DMS114 treated with DMSO at 0.1 percent for 48 hours (cell line): ENCODE measurements around the gene EWSR1.
"Not testable (repeated sequence)": the region's sequence is repeated elsewhere in the genome, so short reads cannot be mapped to it uniquely, and the experiment has no call there.

Experiments
- DNase-seq: peaks from one replicate; lab custom pipeline; 2025; ENCODE audit not compliant: unreplicated experiment; lab: John Stamatoyannopoulos, UW

Gene EWSR1

DNA sequence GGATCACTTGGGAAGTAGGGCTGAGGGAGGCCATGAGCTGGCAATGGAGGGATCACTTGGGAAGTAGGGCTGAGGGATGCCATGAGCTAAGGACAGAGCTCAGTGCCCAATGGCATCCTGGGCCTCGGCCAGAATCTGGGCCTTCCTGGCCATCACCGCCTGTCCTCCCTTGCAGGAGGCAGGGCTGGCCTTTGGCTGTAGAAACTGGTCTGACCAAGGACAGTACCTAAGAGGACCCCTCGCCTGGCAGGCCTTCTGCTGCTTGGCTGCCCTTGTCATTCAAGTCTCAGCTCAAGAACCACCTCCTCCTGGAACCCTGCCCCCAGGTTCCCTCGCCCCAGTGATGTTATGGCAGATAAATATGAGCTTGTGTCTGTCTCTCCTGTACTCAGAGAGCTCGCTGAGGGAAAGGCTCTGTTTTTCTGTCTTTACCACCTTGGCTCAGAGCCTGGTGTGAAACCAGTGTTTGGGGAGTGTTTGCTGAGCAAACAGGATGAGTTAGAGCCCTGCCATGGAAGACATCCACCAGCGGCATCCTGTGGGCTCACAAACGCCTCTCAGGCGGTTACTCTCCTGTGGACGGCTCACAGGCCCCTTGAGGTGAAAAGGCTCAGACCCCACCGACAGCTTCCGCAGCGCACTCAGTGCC, 66.8 kb downstream of the EWSR1 start:
- DNase-seq = no peak

GRCh38 chr22:29335656-29336055, 67.6 kb downstream of the EWSR1 start:
- DNase-seq = no peak

GRCh38 chr22:29336751-29337490, 68.9 kb downstream of the EWSR1 start:
- DNase-seq = no peak

DNA sequence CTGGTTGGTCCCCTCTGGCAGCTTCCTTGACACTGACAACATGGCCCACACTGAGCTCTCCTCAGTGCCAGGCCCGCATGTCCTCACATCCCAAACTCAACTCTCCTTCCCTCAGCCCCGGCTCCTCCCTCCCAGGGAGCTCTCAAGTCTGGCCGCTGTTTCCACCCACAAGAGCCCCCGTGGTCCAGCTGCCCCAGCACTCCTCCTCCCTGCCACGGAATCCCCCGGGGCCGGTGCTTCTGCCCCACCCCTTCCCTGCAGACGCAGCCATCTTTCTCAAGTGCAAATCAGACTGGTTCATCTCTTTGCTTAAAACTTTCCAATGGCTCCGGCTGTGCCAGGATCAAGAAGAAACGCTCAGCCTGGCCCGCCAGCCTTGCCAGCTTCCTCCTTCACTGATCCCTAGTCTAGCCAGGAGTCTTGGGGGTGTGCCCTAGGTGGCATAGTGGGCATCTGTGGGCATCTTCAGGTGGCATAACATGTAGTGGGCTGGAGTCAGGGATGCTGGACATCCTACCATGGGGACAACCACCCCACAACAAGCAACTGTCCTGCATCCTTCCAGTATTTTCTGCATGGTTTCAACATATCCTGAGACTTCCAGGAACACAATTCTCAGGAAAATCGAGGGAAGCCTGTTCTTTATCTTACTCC, 69.7 kb downstream of the EWSR1 start:
- no peak for DNase-seq

DNA sequence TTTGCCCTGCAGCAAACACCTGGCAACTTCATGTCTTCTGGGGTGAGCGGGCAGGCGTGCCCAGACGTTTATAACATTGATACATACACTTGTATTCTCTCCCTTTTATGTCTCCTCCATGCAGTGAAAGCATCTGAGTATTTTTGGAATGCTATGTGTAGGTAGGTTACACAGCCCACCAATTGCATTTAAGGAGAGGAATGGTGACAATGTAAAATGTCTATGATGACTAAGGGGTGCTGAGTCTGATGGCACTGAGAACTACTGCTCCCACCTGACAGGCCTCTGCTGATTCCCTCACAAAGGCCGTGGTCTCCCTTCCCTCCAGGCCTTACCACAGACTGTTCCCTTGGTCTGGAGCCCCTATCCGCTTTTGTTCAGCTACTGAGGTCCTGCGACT, 70.3 kb downstream of the EWSR1 start:
- no peak for DNase-seq

DNA sequence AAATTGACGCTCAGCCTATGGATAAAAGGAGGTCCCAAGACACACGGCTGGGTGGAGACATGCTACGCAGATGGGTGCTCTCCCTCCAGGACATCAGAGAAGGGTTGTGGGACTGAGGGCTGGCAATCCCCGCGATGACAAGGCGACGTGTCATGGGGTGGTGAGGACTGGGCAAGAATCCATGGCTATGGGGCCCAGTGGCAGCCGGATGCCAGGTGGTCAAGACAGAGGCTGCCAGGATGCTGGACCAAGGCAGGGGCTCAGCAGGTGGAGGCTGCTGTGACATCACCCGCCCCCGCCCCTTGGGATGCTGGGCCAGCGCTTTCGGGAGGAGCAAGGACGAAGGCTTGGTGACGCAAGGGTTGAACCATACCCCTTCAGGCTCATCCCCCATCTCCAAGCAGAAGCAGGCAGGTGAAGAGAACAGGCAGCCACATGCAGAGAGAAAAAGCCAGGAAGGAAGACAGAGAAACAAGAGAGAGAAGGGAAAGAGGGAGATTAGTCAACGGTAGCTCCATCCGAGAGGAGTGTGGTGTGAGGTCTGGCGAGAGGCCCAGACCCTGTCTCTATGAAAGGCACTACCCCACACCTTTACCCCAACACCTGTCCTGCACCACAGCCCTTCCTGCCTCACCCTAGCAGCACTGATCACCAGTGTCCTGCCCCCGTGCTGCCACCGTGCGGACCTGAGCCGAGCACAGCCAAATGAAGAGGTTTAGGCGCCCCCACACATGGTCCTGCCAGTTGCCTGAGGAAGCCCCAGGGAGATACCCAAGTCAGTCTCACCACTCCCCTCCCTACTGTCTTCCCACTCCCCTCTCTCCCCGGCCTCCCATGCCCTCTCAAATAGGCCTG, 71.5 kb downstream of the EWSR1 start:
- DNase-seq = no peak

DNA sequence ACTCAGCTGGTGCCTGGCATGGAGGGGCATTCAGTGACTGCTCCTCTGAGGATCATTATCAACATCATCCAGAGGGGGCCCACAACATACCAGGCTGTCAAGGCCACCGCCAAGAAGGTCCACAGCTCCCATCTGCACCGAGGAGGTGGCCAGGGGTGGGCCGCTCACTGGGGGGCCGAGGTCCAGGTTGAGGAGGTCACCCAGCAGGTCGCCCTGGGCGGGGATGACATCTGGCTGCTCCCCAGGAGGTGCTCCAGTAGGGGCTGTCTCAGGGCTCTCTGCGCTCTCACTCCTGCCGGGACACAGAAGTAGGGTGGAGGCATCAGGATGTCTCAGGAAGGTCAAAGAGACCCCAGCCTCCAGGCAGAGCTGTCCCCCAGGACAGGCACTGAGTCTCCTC, 72.5 kb downstream of the EWSR1 start:
- DNase-seq = no peak

GRCh38 chr22:29341056-29341848, 73.2 kb downstream of the EWSR1 start:
- DNase-seq = no peak

DNA sequence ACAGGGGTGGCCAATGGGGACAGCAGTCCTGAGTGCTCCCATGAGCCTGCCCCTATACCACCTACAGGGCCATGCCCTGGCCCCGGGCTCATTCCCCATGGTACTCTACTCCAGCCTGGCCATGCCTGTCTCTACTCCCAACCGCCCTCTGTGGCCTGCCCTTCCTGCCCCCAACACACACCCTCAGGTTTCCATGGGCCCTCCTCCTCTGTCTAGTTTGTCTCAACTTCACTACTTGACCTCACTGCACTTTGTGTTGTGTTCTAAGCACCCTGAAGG, 73.7 kb downstream of the EWSR1 start:
- DNase-seq = no peak

DNA sequence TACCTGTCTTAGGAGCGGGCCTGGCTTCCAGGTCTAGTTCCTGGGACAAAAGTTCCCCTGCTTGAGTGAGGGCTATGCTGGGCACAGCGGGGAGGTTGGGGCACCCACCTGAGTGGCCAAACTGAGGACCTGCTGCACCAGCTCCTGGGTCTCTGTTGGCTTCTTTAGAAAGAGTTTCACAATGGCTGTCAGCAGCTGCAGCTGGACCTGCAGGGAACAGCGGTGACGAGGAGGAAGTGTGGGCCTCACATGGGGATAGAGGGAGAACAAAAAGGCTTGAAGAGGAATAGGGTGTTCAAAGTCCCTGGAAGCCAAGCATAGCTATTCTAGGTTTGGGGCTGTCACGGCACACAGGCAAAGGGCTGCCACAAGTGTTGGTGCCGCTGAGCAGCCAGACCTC, 74.1 kb downstream of the EWSR1 start:
- no peak for DNase-seq

DNA sequence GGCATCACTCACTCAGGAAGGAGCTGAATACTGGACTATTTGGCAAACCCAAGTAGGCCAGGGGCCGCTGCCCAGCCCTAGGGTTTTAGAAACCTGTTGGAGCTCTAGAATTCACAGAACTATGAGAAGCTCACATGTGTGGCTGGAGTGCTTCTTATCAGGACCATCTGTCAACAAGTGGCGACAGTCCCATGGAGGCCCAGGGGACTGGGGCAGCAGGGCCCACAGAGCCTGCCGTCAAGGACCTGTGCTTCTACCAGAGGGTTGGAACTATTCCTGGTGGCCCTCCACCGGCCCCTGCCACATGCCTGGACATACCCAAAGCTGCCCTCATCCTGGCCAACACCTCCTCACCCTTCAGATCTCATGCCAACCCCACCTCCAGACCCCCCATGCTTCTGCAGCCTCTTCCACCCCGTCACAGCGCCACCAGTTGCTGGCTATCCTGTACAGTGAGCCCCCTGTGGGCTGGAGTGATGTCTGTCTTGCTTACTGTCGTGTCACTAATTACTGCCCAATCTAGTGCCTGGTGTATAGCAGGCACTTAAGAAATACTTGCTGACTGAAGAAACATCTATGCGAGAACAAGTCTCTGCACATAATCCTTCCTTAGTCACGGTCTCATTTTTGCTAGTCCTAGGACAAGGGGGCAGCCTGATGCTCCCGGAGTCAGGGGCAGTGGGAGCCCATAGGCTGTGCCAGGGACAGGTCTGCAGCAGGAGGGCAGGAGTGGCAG, 74.7 kb downstream of the EWSR1 start:
- DNase-seq = no peak

DNA sequence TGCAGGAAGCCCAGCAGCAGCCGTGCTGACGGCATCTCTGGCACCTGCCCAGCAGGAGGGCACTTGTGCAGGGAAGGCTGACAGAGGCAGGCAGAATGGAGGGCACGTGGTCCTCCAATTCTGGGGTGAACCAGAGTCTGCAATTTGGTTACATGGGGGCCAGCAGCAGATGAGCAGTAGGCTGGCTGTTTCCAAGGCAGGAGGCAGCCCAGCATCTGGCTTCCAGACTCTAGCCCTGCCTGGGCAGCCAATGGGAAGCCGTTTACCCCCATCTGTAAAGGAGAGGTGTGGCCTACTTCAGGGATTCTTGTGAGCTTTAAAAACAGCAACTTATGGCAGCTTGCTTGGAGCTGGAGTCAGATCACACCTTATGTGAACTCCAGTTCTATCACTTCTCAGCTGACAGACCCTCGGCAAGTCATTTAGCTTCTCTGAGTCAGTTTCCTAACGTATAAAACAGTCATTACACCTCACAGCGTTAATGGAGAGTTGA, 75.3 kb downstream of the EWSR1 start:
- DNase-seq = no peak

GRCh38 chr22:29344137-29344536, 76.1 kb downstream of the EWSR1 start:
- no peak for DNase-seq

GRCh38 chr22:29344889-29345288, 76.8 kb downstream of the EWSR1 start:
- not testable (repeated sequence) for DNase-seq

- DNase-seq = no peak
These were observed 77.9 kb downstream of the EWSR1 start for GRCh38 chr22:29345932-29346331.

DNA sequence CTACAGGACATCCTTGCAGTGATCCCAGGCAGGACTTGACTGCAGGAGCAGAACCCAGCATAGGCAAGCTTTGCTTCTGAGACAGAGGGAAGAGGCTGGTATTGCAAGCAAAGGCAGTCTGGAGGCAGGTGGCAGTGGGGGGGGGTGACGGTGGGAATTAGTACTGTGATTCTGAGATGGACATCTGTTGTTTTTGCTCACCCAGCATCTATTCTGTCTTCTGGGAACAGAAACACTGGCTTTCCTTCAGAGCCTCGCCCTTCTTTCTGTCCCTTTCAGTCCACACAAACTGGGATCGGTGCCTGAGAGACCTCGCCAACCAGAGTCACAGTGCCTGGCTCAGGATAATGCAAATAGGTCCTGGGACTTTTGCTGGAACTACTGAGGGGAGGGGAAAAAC, 78.6 kb downstream of the EWSR1 start:
- DNase-seq = no peak

- no peak for DNase-seq
These were observed 80.0 kb downstream of the EWSR1 start for GRCh38 chr22:29348041-29348440.

DNA sequence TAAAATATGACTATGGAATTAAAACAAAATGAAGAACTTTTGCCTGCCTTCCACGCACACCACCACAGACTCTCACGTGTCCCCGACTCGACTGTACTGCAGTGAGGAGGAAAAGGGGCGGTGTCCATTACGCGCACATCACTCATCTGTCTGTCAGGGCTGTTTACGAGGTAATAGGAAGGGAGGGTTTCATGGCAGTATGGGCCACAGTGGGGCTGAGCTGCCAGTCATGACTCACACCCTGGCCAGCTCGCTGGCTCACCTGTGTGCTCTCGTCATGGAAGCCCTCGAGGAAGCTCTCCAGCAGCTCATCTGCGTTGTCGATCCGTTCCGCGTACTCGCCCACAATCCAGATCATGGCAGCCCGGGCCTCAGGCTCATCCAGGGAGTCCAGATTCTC, 80.9 kb downstream of the EWSR1 start:
- no peak for DNase-seq
